Neural crest cell (in vitro differentiated cells): Measurements from ENCODE around the gene ITPR1. TPM values are rescaled to one million over a fixed set of nuclear protein-coding genes. Genes with fewer than 3 reads are reported as not detected.

ENCODE experiments used
- DNase-seq: peaks from one replicate; pipeline ENCODE4 v3.0.0; 2021; ENCODE audit warnings: low read depth, mixed read lengths, low spot score
- H3K27ac Mint-ChIP-seq: one replicate; pipeline ENCODE4 v1.8.0; 2021; ENCODE audit warnings: mild to moderate bottlenecking, mixed read lengths; ENCODE audit not compliant: unreplicated experiment
- H3K27me3 Mint-ChIP-seq: 2 replicates; pipeline ENCODE4 v1.8.0; 2021; ENCODE audit warnings: low read depth, mild to moderate bottlenecking, mixed read lengths
- H3K36me3 Mint-ChIP-seq: 2 replicates; pipeline ENCODE4 v1.8.0; 2021; ENCODE audit warnings: low read depth, mild to moderate bottlenecking, mixed read lengths
- H3K4me1 Mint-ChIP-seq: 2 replicates; pipeline ENCODE4 v1.8.0; 2021; ENCODE audit warnings: mixed read lengths
- H3K4me3 Mint-ChIP-seq: one replicate; pipeline ENCODE4 v1.8.0; 2021; ENCODE audit warnings: mild to moderate bottlenecking, mixed read lengths
- H3K9me3 Mint-ChIP-seq: 2 replicates; pipeline ENCODE4 v1.8.0; 2021; ENCODE audit warnings: mixed read lengths
- CTCF ChIP-seq: fragments of 200-600 bp; sonication (generic); conservative IDR thresholded peaks from 2 replicates; pipeline ENCODE4 v1.5.0; 2021; ENCODE audit warnings: antibody characterized with exemption, mild to moderate bottlenecking
- total RNA-seq: library from RNA; stranded (reverse); gene quantifications from 2 replicates; pipeline ENCODE4 v1.2.1, GENCODE V29; 2021

ITPR1 gene
- total RNA-seq, 1 donor from 2014 or later: 4.8 TPM

- H3K4me3 Mint-ChIP-seq: no peak overlapping the region
- no peaks in the 10 kb centered on the region for H3K27me3 Mint-ChIP-seq
- H3K27ac Mint-ChIP-seq: no peak overlapping the region
- H3K9me3 Mint-ChIP-seq: no peaks in the 10 kb centered on the region
- peaks cover 6% of the 10 kb centered on the region for H3K4me1 Mint-ChIP-seq
- TF ChIP-seq CTCF: no peak
- no peak for DNase-seq
- H3K36me3 Mint-ChIP-seq: peaks cover 6% of the 10 kb centered on the region
These were observed 302.8 kb downstream of the ITPR1 start for GRCh38 chr3:4795905-4796304.

- TF ChIP-seq CTCF: no peak
- peaks cover 2% of the 10 kb centered on the region for H3K36me3 Mint-ChIP-seq
- H3K4me1 Mint-ChIP-seq: peaks cover 6% of the 10 kb centered on the region
- H3K4me3 Mint-ChIP-seq: no peak overlapping the region
- no peaks in the 10 kb centered on the region for H3K27me3 Mint-ChIP-seq
- no peaks in the 10 kb centered on the region for H3K9me3 Mint-ChIP-seq
- no peak overlapping the region for H3K27ac Mint-ChIP-seq
- DNase-seq: no peak
These were observed 304.1 kb downstream of the ITPR1 start for GRCh38 chr3:4797201-4797705.

GRCh38 chr3:4799266-4800256 lies 306.4 kb downstream of the ITPR1 start:
- DNase-seq: no peak
- Mint-ChIP-seq H3K4me3 (no peak overlapping the region), H3K4me1 (peaks cover 6% of the 10 kb centered on the region), H3K9me3 (peaks cover 2% of the 10 kb centered on the region), H3K27me3 (no peaks in the 10 kb centered on the region), H3K27ac (no peak overlapping the region), H3K36me3 (peaks cover 3% of the 10 kb centered on the region)
- TF ChIP-seq CTCF: no peak

- TF ChIP-seq CTCF: no peak
- H3K4me1 Mint-ChIP-seq: peaks cover 6% of the 10 kb centered on the region
- DNase-seq: no peak
- no peak overlapping the region for H3K4me3 Mint-ChIP-seq
- no peak overlapping the region for H3K27ac Mint-ChIP-seq
- peaks cover 3% of the 10 kb centered on the region for H3K36me3 Mint-ChIP-seq
- H3K27me3 Mint-ChIP-seq: no peaks in the 10 kb centered on the region
- H3K9me3 Mint-ChIP-seq: peaks cover 2% of the 10 kb centered on the region
These were observed 307.4 kb downstream of the ITPR1 start for GRCh38 chr3:4800595-4800994.

GRCh38 chr3:4801892-4802291 lies 308.7 kb downstream of the ITPR1 start:
- Mint-ChIP-seq H3K27ac (no peak overlapping the region), H3K4me3 (no peak overlapping the region), H3K27me3 (no peaks in the 10 kb centered on the region), H3K36me3 (peaks cover 3% of the 10 kb centered on the region), H3K4me1 (peaks cover 6% of the 10 kb centered on the region), H3K9me3 (peaks cover 2% of the 10 kb centered on the region)
- DNase-seq: no peak
- TF ChIP-seq CTCF: no peak
